Measurements from ENCODE around the gene DNAJC11.
"Not testable (repeated sequence)": the region's sequence is repeated elsewhere in the genome, so short reads cannot be mapped to it uniquely, and the experiment has no call there.

DNA sequence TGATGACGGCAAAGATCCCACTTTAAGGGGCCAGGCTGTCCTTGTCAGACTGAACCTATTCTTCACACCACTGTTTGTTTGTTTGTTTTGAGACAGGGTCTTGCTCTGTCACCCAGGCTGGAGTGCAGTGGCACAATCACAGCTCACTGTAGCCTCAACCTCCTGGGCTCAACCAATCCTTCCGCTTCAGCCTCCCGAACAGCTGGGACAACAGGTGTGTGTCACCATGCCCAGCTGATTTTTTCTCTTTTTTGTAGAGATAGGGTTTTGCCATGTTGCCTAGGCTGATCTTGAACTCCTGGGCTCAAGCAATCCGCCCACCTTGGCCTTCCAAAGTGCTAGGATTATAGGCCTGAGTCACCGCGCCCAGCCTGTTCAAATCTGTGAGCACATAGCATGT, 64.8 kb downstream of the DNAJC11 start:
- TF ChIP-seq, protein P1, sequence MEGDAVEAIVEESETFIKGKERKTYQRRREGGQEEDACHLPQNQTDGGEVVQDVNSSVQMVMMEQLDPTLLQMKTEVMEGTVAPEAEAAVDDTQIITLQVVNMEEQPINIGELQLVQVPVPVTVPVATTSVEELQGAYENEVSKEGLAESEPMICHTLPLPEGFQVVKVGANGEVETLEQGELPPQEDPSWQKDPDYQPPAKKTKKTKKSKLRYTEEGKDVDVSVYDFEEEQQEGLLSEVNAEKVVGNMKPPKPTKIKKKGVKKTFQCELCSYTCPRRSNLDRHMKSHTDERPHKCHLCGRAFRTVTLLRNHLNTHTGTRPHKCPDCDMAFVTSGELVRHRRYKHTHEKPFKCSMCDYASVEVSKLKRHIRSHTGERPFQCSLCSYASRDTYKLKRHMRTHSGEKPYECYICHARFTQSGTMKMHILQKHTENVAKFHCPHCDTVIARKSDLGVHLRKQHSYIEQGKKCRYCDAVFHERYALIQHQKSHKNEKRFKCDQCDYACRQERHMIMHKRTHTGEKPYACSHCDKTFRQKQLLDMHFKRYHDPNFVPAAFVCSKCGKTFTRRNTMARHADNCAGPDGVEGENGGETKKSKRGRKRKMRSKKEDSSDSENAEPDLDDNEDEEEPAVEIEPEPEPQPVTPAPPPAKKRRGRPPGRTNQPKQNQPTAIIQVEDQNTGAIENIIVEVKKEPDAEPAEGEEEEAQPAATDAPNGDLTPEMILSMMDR (IDR thresholded peaks at IDR 0.05; ENCODE audit: poor library complexity): not testable (repeated sequence)
- not testable (repeated sequence) for TF ChIP-seq EZH2 (IDR thresholded peaks at IDR 0.05; ENCODE audit: borderline replicate concordance); EZH2phosphoT487 (IDR thresholded peaks at IDR 0.05; ENCODE audit: low read depth, severe bottlenecking, unreplicated experiment)

Measured in hepatocyte (in vitro differentiated cells).